ENCODE measurements around the gene USE1. TPM values are rescaled to one million over a fixed set of nuclear protein-coding genes. Genes with fewer than 3 reads are reported as not detected.

USE1 gene
- total RNA-seq, 4 donors from 2014 or later: 7.7 to 13.6 (median 11.2) TPM

DNA sequence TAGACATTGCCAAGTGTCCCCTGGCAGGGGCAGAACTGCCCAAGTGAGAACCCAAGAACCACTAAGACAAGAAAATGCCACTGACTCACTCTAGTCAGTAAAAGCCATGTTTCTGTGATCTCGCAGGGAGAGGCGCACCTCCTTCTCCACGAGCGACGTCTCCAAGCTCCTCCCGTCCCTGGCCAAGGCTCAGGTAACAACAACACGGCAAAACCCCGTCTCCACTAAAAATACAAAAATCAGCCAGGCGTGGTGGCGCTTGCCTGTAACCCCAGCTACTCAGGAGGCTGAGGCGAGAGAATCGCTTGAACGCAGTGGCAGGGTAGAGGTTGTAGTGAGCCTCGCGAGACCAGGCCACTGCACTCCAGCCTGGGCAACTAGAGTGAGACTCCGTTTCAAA, 17.5 kb upstream of the USE1 start:
- no peak for TF ChIP-seq POLR2A (IDR thresholded peaks at IDR 0.05)
- TF ChIP-seq CTCF (IDR thresholded peaks at IDR 0.05): no peak
- H3K4me3 ChIP-seq: no peak overlapping the region
- H3K27ac ChIP-seq: no peak overlapping the region
- peaks cover 0 to 87% (median 0%) of the 10 kb centered on the region in 3 donors for H3K36me3 ChIP-seq
- H3K4me1 ChIP-seq: no peaks in the 10 kb centered on the region
- H3K9me3 ChIP-seq: no peaks in the 10 kb centered on the region
- peak in 1 of 3 donors; percentile 24 for DNase-seq
- no peaks in the 10 kb centered on the region for H3K27me3 ChIP-seq

DNA sequence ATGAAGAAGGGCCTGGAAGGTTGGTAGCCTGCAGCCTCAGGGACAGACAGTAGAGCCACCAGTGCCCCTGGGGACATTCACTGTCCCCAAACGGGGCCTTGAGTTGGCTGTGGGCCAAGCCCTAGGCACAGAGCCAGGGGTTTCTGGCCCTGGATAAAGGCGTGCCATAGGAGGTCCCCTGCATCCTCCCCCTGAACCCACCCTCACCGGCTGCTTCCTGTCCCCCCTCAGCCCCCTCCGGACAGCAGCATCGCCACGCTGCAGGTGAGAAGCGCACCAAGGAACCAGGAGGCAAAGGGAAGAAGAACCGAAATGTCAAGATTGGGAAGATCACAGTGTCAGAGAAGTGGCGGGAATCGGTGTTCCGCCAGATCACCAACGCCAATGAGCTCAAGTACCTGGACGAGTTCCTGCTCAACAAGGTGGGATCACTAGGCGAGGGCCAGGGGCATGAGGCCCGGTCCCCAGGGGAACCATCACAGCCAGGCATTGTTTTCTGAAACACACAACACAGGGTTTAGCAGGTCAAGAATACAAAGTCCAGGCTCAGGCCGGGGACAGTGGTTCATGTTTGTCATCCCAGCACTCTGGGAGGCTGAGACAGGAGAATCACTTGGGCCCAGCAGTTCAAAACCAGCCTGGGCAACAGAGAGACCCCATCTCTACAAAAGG, 14.6 kb upstream of the USE1 start:
- TF ChIP-seq CTCF (IDR thresholded peaks at IDR 0.05): no peak
- TF ChIP-seq POLR2A (IDR thresholded peaks at IDR 0.05): no peak
- H3K4me1 ChIP-seq: no peaks in the 10 kb centered on the region
- peaks cover 0 to 77% (median 0%) of the 10 kb centered on the region in 3 donors for H3K36me3 ChIP-seq
- no peaks in the 10 kb centered on the region for H3K9me3 ChIP-seq
- H3K4me3 ChIP-seq: no peak overlapping the region
- no peak for DNase-seq
- H3K27ac ChIP-seq: no peak overlapping the region
- no peaks in the 10 kb centered on the region for H3K27me3 ChIP-seq

- H3K27me3 ChIP-seq: no peaks in the 10 kb centered on the region
- no peak for DNase-seq
- no peak overlapping the region for H3K4me3 ChIP-seq
- peaks cover 0 to 82% (median 0%) of the 10 kb centered on the region in 3 donors for H3K36me3 ChIP-seq
- TF ChIP-seq POLR2A (IDR thresholded peaks at IDR 0.05): no peak
- TF ChIP-seq CTCF (IDR thresholded peaks at IDR 0.05): no peak
- H3K4me1 ChIP-seq: no peaks in the 10 kb centered on the region
- H3K27ac ChIP-seq: no peak overlapping the region
- no peaks in the 10 kb centered on the region for H3K9me3 ChIP-seq
Observed at GRCh38 chr19:17202249-17202648, 12.9 kb upstream of the USE1 start.

DNA sequence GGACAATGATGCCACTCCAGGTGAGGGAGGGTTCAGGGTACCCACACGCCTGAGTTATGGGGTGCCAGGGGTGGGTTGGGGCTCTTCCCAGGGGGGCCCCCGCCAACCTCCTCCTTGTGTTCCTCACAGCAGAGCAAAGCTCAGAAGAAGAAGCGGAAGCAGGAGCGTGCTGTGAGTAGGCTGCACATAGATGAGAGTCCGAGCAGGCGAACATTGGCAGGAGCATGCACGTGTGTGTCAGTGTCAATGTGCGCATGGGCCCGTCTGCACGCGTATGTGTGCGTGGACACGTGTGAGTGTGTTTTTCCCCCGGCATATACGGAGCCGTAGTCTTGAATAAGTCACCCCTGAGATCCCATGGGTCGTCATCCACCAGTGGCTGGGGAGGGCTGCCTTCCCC, 12.4 kb upstream of the USE1 start:
- no peak for DNase-seq
- TF ChIP-seq POLR2A (IDR thresholded peaks at IDR 0.05) (no peak), CTCF (IDR thresholded peaks at IDR 0.05) (no peak)
- H3K36me3 ChIP-seq: peaks cover 0 to 79% (median 0%) of the 10 kb centered on the region in 3 donors
- H3K9me3 ChIP-seq: no peaks in the 10 kb centered on the region
- no peaks in the 10 kb centered on the region for H3K27me3 ChIP-seq
- H3K27ac ChIP-seq: no peak overlapping the region
- H3K4me3 ChIP-seq: no peak overlapping the region
- no peaks in the 10 kb centered on the region for H3K4me1 ChIP-seq

GRCh38 chr19:17205237-17206140, 9.7 kb upstream of the USE1 start:
- Histone ChIP-seq H3K27me3 (no peaks in the 10 kb centered on the region), H3K27ac (no peak overlapping the region), H3K4me1 (no peaks in the 10 kb centered on the region), H3K9me3 (no peaks in the 10 kb centered on the region), H3K4me3 (no peak overlapping the region), H3K36me3 (peaks cover 0 to 79% (median 0%) of the 10 kb centered on the region in 3 donors)
- DNase-seq: peak; percentile 70 to 89 (median 80)
- peak; percentile 46 to 91 (median 69) for TF ChIP-seq CTCF (IDR thresholded peaks at IDR 0.05)
- TF ChIP-seq POLR2A (IDR thresholded peaks at IDR 0.05): no peak
